Caco-2 (cell line): ENCODE results near the gene PTPRN2. TPM values are rescaled to one million over a fixed set of nuclear protein-coding genes. Genes with fewer than 3 reads are reported as not detected.

ENCODE experiments used
- BruUV-seq: library from RNA; stranded (reverse); fragments of 400-500 nt; replicated peaks from 2 replicates; lab custom pipeline; 2021; lab: Mats Ljungman, UMichigan
- CTCF ChIA-PET: fragments of 300-600 bp; sonication (Branson Sonifier 250); formaldehyde crosslinking; loops from one replicate; lab custom pipeline; 2022; ENCODE audit warnings: antibody characterized with exemption; lab: Charles Lee
- POLR2A ChIA-PET: fragments of 300-600 bp; sonication (Branson Sonifier 250); formaldehyde crosslinking; loops from one replicate; lab custom pipeline; 2022; ENCODE audit warnings: antibody characterized with exemption; lab: Charles Lee
- DNase-seq, 2 experiments: peaks; one replicate each; pipeline versions ENCODE4 v3.0.0 to v3.0.0-alpha.2; 2020 to 2022
- H3K27me3 ChIP-seq: replicated peaks from 2 replicates; pipeline ENCODE4 v1.6.0; 2011; ENCODE audit warnings: low read length; ENCODE audit not compliant: control insufficient read depth, insufficient read depth
- H3K36me3 ChIP-seq: 2 replicates; pipeline ENCODE4 v1.5.1; 2011; ENCODE audit warnings: low read length; ENCODE audit not compliant: control insufficient read depth, insufficient read depth
- H3K4me1 ChIP-seq: fragments of 250-450 bp; sonication (Bioruptor Pico); 2 replicates; pipeline ENCODE4 v1.5.1; 2020; ENCODE audit warnings: mild to moderate bottlenecking
- H3K4me3 ChIP-seq: 2 replicates; pipeline ENCODE4 v1.5.1; 2011; ENCODE audit warnings: low read depth, mild to moderate bottlenecking, control low read depth, low read length
- H3K9me3 ChIP-seq: fragments of 250-450 bp; sonication (Bioruptor Pico); 2 replicates; pipeline ENCODE4 v1.5.1; 2020; ENCODE audit warnings: mild to moderate bottlenecking, moderate library complexity
- H3K27ac Mint-ChIP-seq: one replicate; pipeline ENCODE4 v1.8.0; 2022; ENCODE audit warnings: mixed read lengths; ENCODE audit not compliant: unreplicated experiment
- H3K27me3 Mint-ChIP-seq: one replicate; pipeline ENCODE4 v1.8.0; 2022; ENCODE audit warnings: mixed read lengths; ENCODE audit not compliant: insufficient read depth, unreplicated experiment
- H3K36me3 Mint-ChIP-seq: one replicate; pipeline ENCODE4 v1.8.0; 2022; ENCODE audit warnings: mild to moderate bottlenecking, mixed read lengths; ENCODE audit not compliant: insufficient read depth, unreplicated experiment
- H3K4me1 Mint-ChIP-seq: one replicate; pipeline ENCODE4 v1.8.0; 2022; ENCODE audit warnings: low read depth, mixed read lengths; ENCODE audit not compliant: unreplicated experiment
- H3K4me3 Mint-ChIP-seq: one replicate; pipeline ENCODE4 v1.8.0; 2022; ENCODE audit warnings: mild to moderate bottlenecking, moderate library complexity, mixed read lengths; ENCODE audit not compliant: unreplicated experiment
- H3K9me3 Mint-ChIP-seq: one replicate; pipeline ENCODE4 v1.8.0; 2022; ENCODE audit warnings: mixed read lengths; ENCODE audit not compliant: unreplicated experiment
- intact Hi-C: fragments of 100-400 bp; cut with micrococcal nuclease; formaldehyde crosslinking; loops from one replicate; pipeline ENCODE4 v1.10.0; 2022; ENCODE audit not compliant: unreplicated experiment
- total RNA-seq: library from RNA; stranded (reverse); gene quantifications from 2 replicates; pipeline ENCODE4 v1.2.3, GENCODE V29; 2022
- TF ChIP-seq, protein P1 (sequence below), 2 experiments: fragments of 200-600 bp in 1 of 2; IDR thresholded peaks; 1 replicate in 1 of 2; 2 replicates in 1 of 2; pipeline versions ENCODE4 v1.5.1 to v1.8.0; 2011 to 2022; ENCODE audit warnings: antibody characterized with exemption in 1 of 2, control low read depth in 1 of 2, inconsistent platforms in 1 of 2, low read depth in 1 of 2, low read length in 1 of 2, mild to moderate bottlenecking in 1 of 2, moderate library complexity in 1 of 2; ENCODE audit not compliant: insufficient read depth in 1 of 2, severe bottlenecking in 1 of 2, unreplicated experiment in 1 of 2

Gene PTPRN2
- total RNA-seq, 1 experiment from 2014 or later: 1.4 TPM

DNA sequence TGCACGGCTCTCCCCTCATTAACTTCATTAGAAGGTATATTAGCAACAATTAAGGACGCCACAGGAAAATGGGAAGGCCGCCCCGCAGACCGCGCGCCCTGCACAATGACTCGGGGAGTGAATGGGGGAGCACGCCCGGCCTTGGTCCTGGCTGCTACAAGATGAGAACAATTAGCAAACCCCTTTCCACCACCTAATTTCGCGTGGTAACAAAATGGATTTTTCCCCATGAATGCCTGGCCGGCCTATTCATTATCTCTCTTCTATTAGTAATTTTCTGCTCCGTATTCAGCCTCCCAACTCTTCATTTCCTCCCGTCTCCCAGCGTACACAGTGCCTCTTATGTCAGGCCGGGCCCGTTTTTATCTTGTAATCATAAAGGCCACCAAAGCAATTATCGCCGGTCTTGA, 903.9 kb downstream of the PTPRN2 start:
- intact Hi-C loops: no loop called here
- no peak for DNase-seq
- Histone ChIP-seq H3K9me3 (no peaks in the 10 kb centered on the region), H3K4me1 (no peaks in the 10 kb centered on the region), H3K36me3 (no peaks in the 10 kb centered on the region), H3K27me3 (no peaks in the 10 kb centered on the region), H3K4me3 (no peak overlapping the region)
- H3K4me3 Mint-ChIP-seq: no peak overlapping the region
- H3K9me3 Mint-ChIP-seq: no peaks in the 10 kb centered on the region
- H3K4me1 Mint-ChIP-seq: no peaks in the 10 kb centered on the region
- POLR2A ChIA-PET: no interaction called here
- TF ChIP-seq, protein P1, sequence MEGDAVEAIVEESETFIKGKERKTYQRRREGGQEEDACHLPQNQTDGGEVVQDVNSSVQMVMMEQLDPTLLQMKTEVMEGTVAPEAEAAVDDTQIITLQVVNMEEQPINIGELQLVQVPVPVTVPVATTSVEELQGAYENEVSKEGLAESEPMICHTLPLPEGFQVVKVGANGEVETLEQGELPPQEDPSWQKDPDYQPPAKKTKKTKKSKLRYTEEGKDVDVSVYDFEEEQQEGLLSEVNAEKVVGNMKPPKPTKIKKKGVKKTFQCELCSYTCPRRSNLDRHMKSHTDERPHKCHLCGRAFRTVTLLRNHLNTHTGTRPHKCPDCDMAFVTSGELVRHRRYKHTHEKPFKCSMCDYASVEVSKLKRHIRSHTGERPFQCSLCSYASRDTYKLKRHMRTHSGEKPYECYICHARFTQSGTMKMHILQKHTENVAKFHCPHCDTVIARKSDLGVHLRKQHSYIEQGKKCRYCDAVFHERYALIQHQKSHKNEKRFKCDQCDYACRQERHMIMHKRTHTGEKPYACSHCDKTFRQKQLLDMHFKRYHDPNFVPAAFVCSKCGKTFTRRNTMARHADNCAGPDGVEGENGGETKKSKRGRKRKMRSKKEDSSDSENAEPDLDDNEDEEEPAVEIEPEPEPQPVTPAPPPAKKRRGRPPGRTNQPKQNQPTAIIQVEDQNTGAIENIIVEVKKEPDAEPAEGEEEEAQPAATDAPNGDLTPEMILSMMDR (IDR thresholded peaks at IDR 0.05; ENCODE audit: insufficient read depth in 1 of 2, low read depth in 1 of 2, low read length in 1 of 2, severe bottlenecking in 1 of 2, unreplicated experiment in 1 of 2): no peak
- H3K27me3 Mint-ChIP-seq: peaks cover 8% of the 10 kb centered on the region
- H3K36me3 Mint-ChIP-seq: no peaks in the 10 kb centered on the region
- CTCF ChIA-PET: no interaction called here
- no peak overlapping the region for H3K27ac Mint-ChIP-seq
- BruUV-seq: no TSS peak

- Histone ChIP-seq H3K4me1 (no peaks in the 10 kb centered on the region), H3K4me3 (no peak overlapping the region), H3K27me3 (no peaks in the 10 kb centered on the region), H3K36me3 (no peaks in the 10 kb centered on the region), H3K9me3 (no peaks in the 10 kb centered on the region)
- no peak for DNase-seq
- H3K4me3 Mint-ChIP-seq: no peak overlapping the region
- no peak overlapping the region for H3K27ac Mint-ChIP-seq
- POLR2A ChIA-PET: no interaction called here
- TF ChIP-seq, protein P1 (IDR thresholded peaks at IDR 0.05; ENCODE audit: insufficient read depth in 1 of 2, low read depth in 1 of 2, low read length in 1 of 2, severe bottlenecking in 1 of 2, unreplicated experiment in 1 of 2): no peak
- H3K4me1 Mint-ChIP-seq: no peaks in the 10 kb centered on the region
- H3K9me3 Mint-ChIP-seq: no peaks in the 10 kb centered on the region
- BruUV-seq: no TSS peak
- intact Hi-C loops: no loop called here
- CTCF ChIA-PET: no interaction called here
- H3K27me3 Mint-ChIP-seq: peaks cover 8% of the 10 kb centered on the region
- no peaks in the 10 kb centered on the region for H3K36me3 Mint-ChIP-seq
These were observed 904.5 kb downstream of the PTPRN2 start for GRCh38 chr7:157682946-157683746.

GRCh38 chr7:157682064-157682945, 905.3 kb downstream of the PTPRN2 start:
- POLR2A ChIA-PET: no interaction called here
- BruUV-seq: no TSS peak
- CTCF ChIA-PET: no interaction called here
- Mint-ChIP-seq H3K36me3 (no peaks in the 10 kb centered on the region), H3K27ac (no peak overlapping the region), H3K4me1 (no peaks in the 10 kb centered on the region), H3K27me3 (peaks cover 8% of the 10 kb centered on the region), H3K9me3 (no peaks in the 10 kb centered on the region), H3K4me3 (no peak overlapping the region)
- intact Hi-C loops: no loop called here
- no peaks in the 10 kb centered on the region for H3K27me3 ChIP-seq
- no peaks in the 10 kb centered on the region for H3K4me1 ChIP-seq
- no peak overlapping the region for H3K4me3 ChIP-seq
- H3K9me3 ChIP-seq: no peaks in the 10 kb centered on the region
- no peaks in the 10 kb centered on the region for H3K36me3 ChIP-seq
- DNase-seq: no peak
- TF ChIP-seq, protein P1 (IDR thresholded peaks at IDR 0.05; ENCODE audit: insufficient read depth in 1 of 2, low read depth in 1 of 2, low read length in 1 of 2, severe bottlenecking in 1 of 2, unreplicated experiment in 1 of 2): no peak
